HepG2 (cell line): ENCODE data around the gene PRXL2A. TPM values are rescaled to one million over a fixed set of nuclear protein-coding genes. Genes with fewer than 3 reads are reported as not detected.
A peak's percentile ranks its signal among the peaks of the same experiment; 100 is the strongest.

ENCODE experiments used
- ATAC-seq: fragments of 200-7000 bp; cut with Tn5 transposase; 3 replicates; pipeline ENCODE4 v1.9.1; 2020; ENCODE audit warnings: mild to moderate bottlenecking, moderate library complexity
- BruUV-seq: library from RNA; stranded (reverse); fragments of 400-500 nt; replicated peaks from 2 replicates; lab custom pipeline; 2021; lab: Mats Ljungman, UMichigan
- CTCF ChIA-PET: fragments of 300-600 bp; formaldehyde crosslinking; extraction: SDS; loops from one replicate; lab custom pipeline; 2021; ENCODE audit warnings: low total read pairs, inconsistent platforms, low intra/inter-chr PET ratio; lab: Yijun Ruan, JAX
- POLR2A ChIA-PET: fragments of 350-600 bp; sonication (Branson Sonifier 250); formaldehyde crosslinking; loops from one replicate; lab custom pipeline; 2020; ENCODE audit warnings: antibody characterized with exemption, inconsistent platforms; lab: Yijun Ruan, JAX
- DNase-seq: peaks from one replicate; pipeline ENCODE4 v3.0.0-alpha.2; 2015; ENCODE audit warnings: low spot score
- FAIRE-seq: peaks from 3 replicates; lab custom pipeline; 2011; peaks lifted over from hg19 to GRCh38; lab: Jason Lieb, UNC
- H2AFZ ChIP-seq: one replicate; pipeline ENCODE4 v1.6.1; 2011; ENCODE audit warnings: low read length, inconsistent platforms
- H3K27ac ChIP-seq: fragments of 300-600 bp; 3 replicates; pipeline ENCODE4 v1.8.0; 2011; ENCODE audit warnings: mixed run types, mild to moderate bottlenecking, mixed read lengths, low read length, inconsistent platforms; ENCODE audit not compliant: insufficient read depth; ENCODE audit errors: extremely low read length
- H3K27me3 ChIP-seq, 2 experiments: fragments of 200-600 bp in 1 of 2; 2 replicates in 1 of 2; 3 replicates in 1 of 2; pipeline versions ENCODE4 v1.6.0 to v1.8.0; 2011; ENCODE audit warnings: low read length in 2 of 2, mild to moderate bottlenecking in 2 of 2, moderate library complexity in 2 of 2, inconsistent platforms in 1 of 2; ENCODE audit not compliant: insufficient read depth in 2 of 2, control insufficient read depth in 1 of 2
- H3K36me3 ChIP-seq, 2 experiments: fragments of 200-600 bp in 1 of 2; replicated peaks in 1 of 2; 2 replicates in 1 of 2; 3 replicates in 1 of 2; pipeline versions ENCODE4 v1.5.1 to v1.8.0; 2011; ENCODE audit warnings: low read length in 2 of 2, inconsistent platforms in 1 of 2; ENCODE audit not compliant: insufficient read depth in 2 of 2, control insufficient read depth in 1 of 2
- H3K4me1 ChIP-seq: 2 replicates; pipeline ENCODE4 v1.5.1; 2012; ENCODE audit warnings: low read length, inconsistent platforms; ENCODE audit not compliant: insufficient read depth
- H3K4me2 ChIP-seq: 2 replicates; pipeline ENCODE4 v1.6.0; 2011; ENCODE audit warnings: low read depth, low read length, inconsistent platforms
- H3K4me3 ChIP-seq, 3 experiments: fragments of 200-600 bp in 1 of 3; sonication (generic), shearing (Covaris generic) in 1 of 3; replicated peaks in 1 of 3; 2 replicates each; pipeline ENCODE4 v1.5.1; 2011 to 2016; ENCODE audit warnings: low read length in 3 of 3, inconsistent platforms in 2 of 3, low read depth in 2 of 3, mild to moderate bottlenecking in 2 of 3, control low read depth in 1 of 3, mixed read lengths in 1 of 3; ENCODE audit not compliant: insufficient read depth in 1 of 3
- H3K79me2 ChIP-seq: one replicate; pipeline ENCODE4 v1.6.1; 2011; ENCODE audit warnings: low read length, inconsistent platforms; ENCODE audit not compliant: insufficient read depth
- H3K9ac ChIP-seq: 2 replicates; pipeline ENCODE4 v1.6.0; 2011; ENCODE audit warnings: mild to moderate bottlenecking, low read depth, low read length, inconsistent platforms; ENCODE audit not compliant: insufficient read depth
- H3K9me3 ChIP-seq: 2 replicates; pipeline ENCODE4 v1.5.1; 2012; ENCODE audit warnings: mild to moderate bottlenecking, low read length
- H4K20me1 ChIP-seq: 2 replicates; pipeline ENCODE4 v1.6.0; 2011; ENCODE audit warnings: inconsistent platforms, mild to moderate bottlenecking, low read length, moderate library complexity; ENCODE audit not compliant: insufficient read depth
- DNMT1 ChIP-seq: sonication (generic); formaldehyde crosslinking; IDR thresholded peaks from 2 replicates; pipeline ENCODE4 v1.5.1; 2020; ENCODE audit warnings: mild to moderate bottlenecking, missing genetic modification reagents
- HNF4G ChIP-seq, 2 experiments: sonication (generic) in 1 of 2; formaldehyde crosslinking in 1 of 2; IDR thresholded peaks; 2 replicates each; pipeline versions ENCODE4 v1.4.0 to v1.6.1; 2011 to 2020; ENCODE audit warnings: borderline replicate concordance in 2 of 2, low read depth in 2 of 2, mild to moderate bottlenecking in 2 of 2, low read length in 1 of 2, missing genetic modification reagents in 1 of 2, moderate library complexity in 1 of 2
- IKZF4 ChIP-seq: sonication (generic); formaldehyde crosslinking; IDR thresholded peaks from 2 replicates; pipeline ENCODE4 v1.5.1; 2020; ENCODE audit warnings: borderline replicate concordance, mild to moderate bottlenecking, low read depth, missing genetic modification reagents; ENCODE audit errors: not compliant biosample characterization
- SAP130 ChIP-seq: IDR thresholded peaks from 2 replicates; pipeline ENCODE4 v1.6.1; 2016; ENCODE audit warnings: low read depth
- SP1 ChIP-seq, 2 experiments: fragments of 450-650 bp in 1 of 2; sonication (generic) in 1 of 2; formaldehyde crosslinking in 1 of 2; IDR thresholded peaks; 2 replicates each; pipeline versions ENCODE4 v1.4.0 to v1.6.1; 2016 to 2020; ENCODE audit warnings: missing genetic modification reagents in 1 of 2
- TAF1 ChIP-seq: sonication (generic); formaldehyde crosslinking; IDR thresholded peaks from 2 replicates; pipeline ENCODE4 v1.4.0; 2020; ENCODE audit warnings: missing genetic modification reagents
- ZNF543 ChIP-seq: sonication (generic); formaldehyde crosslinking; IDR thresholded peaks from 2 replicates; pipeline ENCODE4 v1.4.0; 2020; ENCODE audit warnings: mild to moderate bottlenecking, missing genetic modification reagents
- ZSCAN21 ChIP-seq: sonication (generic); formaldehyde crosslinking; IDR thresholded peaks from 2 replicates; pipeline ENCODE4 v1.8.0; 2022; ENCODE audit warnings: mild to moderate bottlenecking, missing genetic modification reagents, moderate library complexity, borderline replicate concordance
- WGBS: methylation state at CpG from one replicate; pipeline ENCODE4 v1.1.6; 2017; ENCODE audit warnings: low lambda C conversion rate; 5-methylcytosine and 5-hydroxymethylcytosine counted together
- in situ Hi-C: cut with HindIII; loops from 2 replicates; pipeline ENCODE4 v1.10.0; 2017; ENCODE audit warnings: low pct_unique_long_range_greater_than_20kb; ENCODE audit not compliant: extremely low pct_ligation_motif_present
- intact Hi-C: fragments of 100-400 bp; cut with micrococcal nuclease; formaldehyde crosslinking; loops from one replicate; pipeline ENCODE4 v1.10.0; 2022; ENCODE audit not compliant: unreplicated experiment
- polyA plus RNA-seq, 8 experiments: library from polyadenylated mRNA; depleted of rRNA in 3 of 8; stranded (reverse) in 7 of 8; unstranded in 1 of 8; fragments of >200 nt; fragmentation: Illumina TruSeq in 4 of 8; extraction: Trizol in 4 of 8; gene quantifications; 2 replicates each; pipeline versions ENCODE4 v1.2.1 to v1.2.3, GENCODE V29; 2011 to 2016; ENCODE audit warnings: low read depth in 4 of 8, missing spikeins in 1 of 8, mixed read lengths in 1 of 8; ENCODE audit not compliant: insufficient read depth in 1 of 8
- total RNA-seq, 5 experiments: library from RNA; depleted of rRNA; stranded (reverse); fragments of >200 nt; fragmentation: Illumina TruSeq; extraction: Trizol; gene quantifications; 2 replicates each; pipeline ENCODE4 v1.2.3, GENCODE V29; 2016; ENCODE audit warnings: low read depth in 1 of 5
- TF ChIP-seq, protein P1 (sequence below): sonication (generic); formaldehyde crosslinking; IDR thresholded peaks from 2 replicates; pipeline ENCODE4 v1.4.0; 2020; ENCODE audit warnings: missing genetic modification reagents, borderline replicate concordance
- TF ChIP-seq, protein P2 (sequence below): sonication (generic); formaldehyde crosslinking; IDR thresholded peaks from 2 replicates; pipeline ENCODE4 v1.9.0; 2022; ENCODE audit warnings: low read depth, missing genetic modification reagents
- TF ChIP-seq, protein P3 (sequence below): sonication (generic); formaldehyde crosslinking; conservative IDR thresholded peaks from 2 replicates; pipeline ENCODE4 v1.4.0; 2020; ENCODE audit warnings: mild to moderate bottlenecking, missing genetic modification reagents, moderate library complexity

Gene PRXL2A
- total and polyA plus RNA-seq, 2 of the 13 experiments (the other 11 are each of a cell fraction or from before 2014, with no cell fraction given): 43.9 to 79.9 TPM

DNA sequence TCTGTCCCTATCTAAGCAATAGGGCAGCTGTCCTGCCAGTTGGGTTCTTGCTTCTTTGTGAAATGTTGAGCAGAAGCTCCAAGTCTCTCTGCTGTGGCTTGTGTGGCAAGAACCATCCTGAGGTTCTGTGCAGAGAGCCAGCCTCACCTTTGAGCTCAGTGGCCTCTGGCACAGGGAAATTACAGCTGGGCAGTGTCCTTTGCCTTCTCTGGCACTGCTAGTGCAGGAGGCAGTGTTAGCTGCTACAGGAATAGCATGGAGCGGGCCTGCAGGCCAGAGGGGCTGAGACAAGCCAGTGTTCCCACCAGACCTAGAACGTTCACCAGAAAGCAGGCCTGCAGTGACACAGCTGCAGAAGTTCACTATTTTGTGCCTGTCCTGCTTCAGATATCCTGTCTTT, 1.8 kb downstream of the PRXL2A start:
- in situ Hi-C loops (no loop called here), intact Hi-C loops (no loop called here)
- no peaks in the 10 kb centered on the region for H3K36me3 ChIP-seq
- H3K4me3 ChIP-seq: peak overlapping the region in 2 of 3 experiments; percentile 76 to 78; a peak in 3 of 6 replicates
- peaks cover 84% of the 10 kb centered on the region for H3K4me1 ChIP-seq
- CTCF ChIA-PET: no interaction called here
- peak overlapping the region; percentile 99 for H3K27ac ChIP-seq
- ATAC-seq: 0 out of 3 replicates have a peak, but pooled peaks have one; percentile 4
- peaks cover 59% of the 10 kb centered on the region for H3K79me2 ChIP-seq
- H3K9me3 ChIP-seq: no peaks in the 10 kb centered on the region
- POLR2A ChIA-PET: interaction anchor here (0.9 to 2.0 kb wide), 4 partner anchors 8 to 95 kb away, joined by 4 to 12 read pairs (median 6); no protein-coding TSS in a partner anchor
- no peak for FAIRE-seq
- no peak for DNase-seq
- peaks cover 10% of the 10 kb centered on the region; the same call in 1 of the 2 replicates for H4K20me1 ChIP-seq
- no peaks in the 10 kb centered on the region; a peak in 1 of 5 replicates for H3K27me3 ChIP-seq
- peak overlapping the region; percentile 92 for H3K9ac ChIP-seq
- no TSS peak for BruUV-seq
- no peak overlapping the region for H2AFZ ChIP-seq
- WGBS: 0% methylated on average over 1 of the region's 2 CpGs
- H3K4me2 ChIP-seq: peak overlapping the region; percentile 82
- TF ChIP-seq SAP130 (CRISPR knock-in tag) (0 out of 2 replicates have a peak, but pooled peaks have one; percentile 22), HNF4G (IDR thresholded peaks at IDR 0.05; ENCODE audit: borderline replicate concordance, low read depth, low read length) (peak; percentile 21; the same call in 1 of the 2 replicates), HNF4G (CRISPR knock-in tag; IDR thresholded peaks at IDR 0.05; ENCODE audit: borderline replicate concordance, low read depth) (no peak), SP1 (IDR thresholded peaks at IDR 0.05) (no peak), SP1 (CRISPR knock-in tag; IDR thresholded peaks at IDR 0.05) (no peak), DNMT1 (CRISPR knock-in tag) (no peak), TAF1 (CRISPR knock-in tag) (no peak), ZNF543 (CRISPR knock-in tag) (no peak), ZSCAN21 (no peak), IKZF4 (no peak)
- TF ChIP-seq, protein P1, sequence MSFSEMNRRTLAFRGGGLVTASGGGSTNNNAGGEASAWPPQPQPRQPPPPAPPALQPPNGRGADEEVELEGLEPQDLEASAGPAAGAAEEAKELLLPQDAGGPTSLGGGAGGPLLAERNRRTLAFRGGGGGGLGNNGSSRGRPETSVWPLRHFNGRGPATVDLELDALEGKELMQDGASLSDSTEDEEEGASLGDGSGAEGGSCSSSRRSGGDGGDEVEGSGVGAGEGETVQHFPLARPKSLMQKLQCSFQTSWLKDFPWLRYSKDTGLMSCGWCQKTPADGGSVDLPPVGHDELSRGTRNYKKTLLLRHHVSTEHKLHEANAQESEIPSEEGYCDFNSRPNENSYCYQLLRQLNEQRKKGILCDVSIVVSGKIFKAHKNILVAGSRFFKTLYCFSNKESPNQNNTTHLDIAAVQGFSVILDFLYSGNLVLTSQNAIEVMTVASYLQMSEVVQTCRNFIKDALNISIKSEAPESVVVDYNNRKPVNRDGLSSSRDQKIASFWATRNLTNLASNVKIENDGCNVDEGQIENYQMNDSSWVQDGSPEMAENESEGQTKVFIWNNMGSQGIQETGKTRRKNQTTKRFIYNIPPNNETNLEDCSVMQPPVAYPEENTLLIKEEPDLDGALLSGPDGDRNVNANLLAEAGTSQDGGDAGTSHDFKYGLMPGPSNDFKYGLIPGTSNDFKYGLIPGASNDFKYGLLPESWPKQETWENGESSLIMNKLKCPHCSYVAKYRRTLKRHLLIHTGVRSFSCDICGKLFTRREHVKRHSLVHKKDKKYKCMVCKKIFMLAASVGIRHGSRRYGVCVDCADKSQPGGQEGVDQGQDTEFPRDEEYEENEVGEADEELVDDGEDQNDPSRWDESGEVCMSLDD (CRISPR knock-in tag): no peak
- TF ChIP-seq, protein P2, sequence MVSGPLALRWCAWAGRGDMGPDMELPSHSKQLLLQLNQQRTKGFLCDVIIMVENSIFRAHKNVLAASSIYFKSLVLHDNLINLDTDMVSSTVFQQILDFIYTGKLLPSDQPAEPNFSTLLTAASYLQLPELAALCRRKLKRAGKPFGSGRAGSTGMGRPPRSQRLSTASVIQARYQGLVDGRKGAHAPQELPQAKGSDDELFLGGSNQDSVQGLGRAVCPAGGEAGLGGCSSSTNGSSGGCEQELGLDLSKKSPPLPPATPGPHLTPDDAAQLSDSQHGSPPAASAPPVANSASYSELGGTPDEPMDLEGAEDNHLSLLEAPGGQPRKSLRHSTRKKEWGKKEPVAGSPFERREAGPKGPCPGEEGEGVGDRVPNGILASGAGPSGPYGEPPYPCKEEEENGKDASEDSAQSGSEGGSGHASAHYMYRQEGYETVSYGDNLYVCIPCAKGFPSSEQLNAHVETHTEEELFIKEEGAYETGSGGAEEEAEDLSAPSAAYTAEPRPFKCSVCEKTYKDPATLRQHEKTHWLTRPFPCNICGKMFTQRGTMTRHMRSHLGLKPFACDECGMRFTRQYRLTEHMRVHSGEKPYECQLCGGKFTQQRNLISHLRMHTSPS (CRISPR knock-in tag): peak; percentile 59; the same call in 1 of the 2 replicates
- TF ChIP-seq, protein P3, sequence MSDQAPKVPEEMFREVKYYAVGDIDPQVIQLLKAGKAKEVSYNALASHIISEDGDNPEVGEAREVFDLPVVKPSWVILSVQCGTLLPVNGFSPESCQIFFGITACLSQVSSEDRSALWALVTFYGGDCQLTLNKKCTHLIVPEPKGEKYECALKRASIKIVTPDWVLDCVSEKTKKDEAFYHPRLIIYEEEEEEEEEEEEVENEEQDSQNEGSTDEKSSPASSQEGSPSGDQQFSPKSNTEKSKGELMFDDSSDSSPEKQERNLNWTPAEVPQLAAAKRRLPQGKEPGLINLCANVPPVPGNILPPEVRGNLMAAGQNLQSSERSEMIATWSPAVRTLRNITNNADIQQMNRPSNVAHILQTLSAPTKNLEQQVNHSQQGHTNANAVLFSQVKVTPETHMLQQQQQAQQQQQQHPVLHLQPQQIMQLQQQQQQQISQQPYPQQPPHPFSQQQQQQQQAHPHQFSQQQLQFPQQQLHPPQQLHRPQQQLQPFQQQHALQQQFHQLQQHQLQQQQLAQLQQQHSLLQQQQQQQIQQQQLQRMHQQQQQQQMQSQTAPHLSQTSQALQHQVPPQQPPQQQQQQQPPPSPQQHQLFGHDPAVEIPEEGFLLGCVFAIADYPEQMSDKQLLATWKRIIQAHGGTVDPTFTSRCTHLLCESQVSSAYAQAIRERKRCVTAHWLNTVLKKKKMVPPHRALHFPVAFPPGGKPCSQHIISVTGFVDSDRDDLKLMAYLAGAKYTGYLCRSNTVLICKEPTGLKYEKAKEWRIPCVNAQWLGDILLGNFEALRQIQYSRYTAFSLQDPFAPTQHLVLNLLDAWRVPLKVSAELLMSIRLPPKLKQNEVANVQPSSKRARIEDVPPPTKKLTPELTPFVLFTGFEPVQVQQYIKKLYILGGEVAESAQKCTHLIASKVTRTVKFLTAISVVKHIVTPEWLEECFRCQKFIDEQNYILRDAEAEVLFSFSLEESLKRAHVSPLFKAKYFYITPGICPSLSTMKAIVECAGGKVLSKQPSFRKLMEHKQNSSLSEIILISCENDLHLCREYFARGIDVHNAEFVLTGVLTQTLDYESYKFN (CRISPR knock-in tag): peak; percentile 40; the same call in 1 of the 2 replicates
